ENCODE data around the gene ADAMTS5. TPM values are rescaled to one million over a fixed set of nuclear protein-coding genes. Genes with fewer than 3 reads are reported as not detected.

ADAMTS5 gene
- total and polyA plus RNA-seq, 2 donors (not counting 3 experiments of a cell fraction or from before 2014, with no cell fraction given), result not detected

- Histone ChIP-seq H3K27ac (ENCODE audit: insufficient read depth, low read depth, low read length) (no peak overlapping the region), H3K4me3 (replicated peaks in 1 of 3; ENCODE audit: insufficient read depth in 1 of 3, low read depth in 1 of 3, low read length in 3 of 3) (no peak overlapping the region), H3K4me2 (ENCODE audit: insufficient read depth, low read length) (no peak overlapping the region), H2AFZ (ENCODE audit: low read depth, low read length) (no peak overlapping the region), H3K4me1 (ENCODE audit: control insufficient read depth, extremely low read depth, insufficient read depth, low read length) (no peaks in the 10 kb centered on the region), H4K20me1 (replicated peaks; ENCODE audit: control insufficient read depth, extremely low read depth, insufficient read depth, low read length) (no peaks in the 10 kb centered on the region), H3K36me3 (ENCODE audit: control insufficient read depth in 2 of 2, extremely low read depth in 1 of 2, insufficient read depth in 2 of 2, low read length in 2 of 2) (no peaks in the 10 kb centered on the region), H3K9me1 (replicated peaks; ENCODE audit: control insufficient read depth, extremely low read depth, insufficient read depth, low read length) (no peaks in the 10 kb centered on the region), H3K9ac (replicated peaks; ENCODE audit: extremely low read depth, insufficient read depth, low read length) (no peak overlapping the region), H3K9me3 (replicated peaks; ENCODE audit: control insufficient read depth, insufficient read depth, low read length) (no peaks in the 10 kb centered on the region), H3K27me3 (ENCODE audit: control insufficient read depth in 2 of 2, insufficient read depth in 2 of 2, low read length in 2 of 2) (no peaks in the 10 kb centered on the region), H3K79me2 (ENCODE audit: control insufficient read depth, insufficient read depth, low read length) (no peaks in the 10 kb centered on the region)
- intact Hi-C loops (cut with micrococcal nuclease) (no loop called here), dilution Hi-C loops (cut with MboI; ENCODE audit: extremely low pct_ligation_motif_present, low sequenced_read_pairs) (no loop called here)
- CTCF ChIA-PET, result no interaction called here
- no TSS peak for BruUV-seq (replicated peaks)
- POLR2A ChIA-PET, result no interaction called here
- TF ChIP-seq CTCF (IDR thresholded peaks at IDR 0.05; ENCODE audit: extremely low read depth in 1 of 2, insufficient read depth in 1 of 2, low read depth in 1 of 2, low read length in 2 of 2), result no peak
- TF ChIP-seq EZH2 (IDR thresholded peaks at IDR 0.05; ENCODE audit: borderline replicate concordance, low read depth, low read length, severe bottlenecking), result no peak
- no peak for TF ChIP-seq MAX (IDR thresholded peaks at IDR 0.05; ENCODE audit: insufficient read depth, insufficient read length)
- TF ChIP-seq GATA2 (IDR thresholded peaks at IDR 0.05; ENCODE audit: insufficient read depth, insufficient read length, low read depth, low read length), result no peak
- TF ChIP-seq POLR2A (IDR thresholded peaks at IDR 0.05; ENCODE audit: low read depth, low read length), result no peak
- no peak for TF ChIP-seq MYC (IDR thresholded peaks at IDR 0.05; ENCODE audit: low read depth, low read length)
- TF ChIP-seq POLR2AphosphoS5 (IDR thresholded peaks at IDR 0.05; ENCODE audit: insufficient read depth, low read depth, low read length), result no peak
- no peak for TF ChIP-seq JUN (IDR thresholded peaks at IDR 0.05; ENCODE audit: borderline replicate concordance, insufficient read depth, insufficient read length, low read depth)
- TF ChIP-seq FOS (IDR thresholded peaks at IDR 0.05; ENCODE audit: borderline replicate concordance, insufficient read depth, low read length), result no peak
- DNase-seq (ENCODE audit: low read depth, low spot score) (no peak), FAIRE-seq (no peak)
Measured at GRCh38 chr21:26952374-26953066, 14.4 kb downstream of the ADAMTS5 start.
